Heart right ventricle (tissue), 16 donors: ENCODE results near the gene ATP8B2. TPM values are rescaled to one million over a fixed set of nuclear protein-coding genes. Genes with fewer than 3 reads are reported as not detected.

Experiments used
- ATAC-seq, 8 donors: fragments of 200-7000 bp; cut with Tn5 transposase; one replicate each; pipeline ENCODE4 v1.9.1; 2020; ENCODE audit warnings: mild to moderate bottlenecking in 8 of 8, moderate library complexity in 8 of 8, moderate number of reproducible peaks in 1 of 8
- DNase-seq, 2 donors: peaks; one replicate each; pipeline ENCODE4 v3.0.0-alpha.2; 2020
- H3K27ac ChIP-seq, 10 donors: fragments of 200-600 bp; sonication (generic) in 2 of 10; one replicate each; pipeline versions ENCODE4 v1.5.0 to v1.8.0; 2020 to 2022; ENCODE audit warnings: mild to moderate bottlenecking in 3 of 10
- H3K27me3 ChIP-seq, 7 donors: fragments of 200-600 bp; one replicate each; pipeline ENCODE4 v1.8.0; 2021 to 2022; ENCODE audit warnings: mild to moderate bottlenecking in 2 of 7
- H3K36me3 ChIP-seq, 9 donors: fragments of 200-600 bp; sonication (generic) in 1 of 9; one replicate each; pipeline versions ENCODE4 v1.5.0 to v1.8.0; 2020 to 2022; ENCODE audit warnings: mild to moderate bottlenecking in 2 of 9
- H3K4me1 ChIP-seq, 9 donors: fragments of 200-600 bp; sonication (generic) in 1 of 9; one replicate each; pipeline versions ENCODE4 v1.5.0 to v1.8.0; 2020 to 2022; ENCODE audit warnings: mild to moderate bottlenecking in 4 of 9
- H3K4me3 ChIP-seq, 10 donors: fragments of 200-600 bp; sonication (generic) in 2 of 10; one replicate each; pipeline versions ENCODE4 v1.5.0 to v1.8.0; 2020 to 2022; ENCODE audit warnings: mild to moderate bottlenecking in 7 of 10, moderate library complexity in 2 of 10
- H3K9me3 ChIP-seq, 11 donors: fragments of 200-600 bp in 10 of 11; sonication (generic) in 2 of 11; one replicate each; pipeline versions ENCODE4 v1.5.0 to v1.8.0; 2013 to 2022; ENCODE audit warnings: mild to moderate bottlenecking in 2 of 11, control low read depth in 1 of 11, moderate library complexity in 1 of 11
- CTCF ChIP-seq, 9 donors: fragments of 200-600 bp; sonication (generic) in 2 of 9; IDR thresholded peaks; one replicate each; pipeline versions ENCODE4 v1.5.0 to v1.8.0; 2021 to 2022; ENCODE audit warnings: antibody characterized with exemption in 9 of 9, mild to moderate bottlenecking in 5 of 9, moderate library complexity in 1 of 9
- WGBS, 2 donors: extraction: QIAGEN DNeasy Blood & Tissue Kit; methylation state at CpG; one replicate each; pipeline ENCODE4 v1.1.7; 2013; ENCODE audit warnings: inconsistent platforms in 1 of 2; 5-methylcytosine and 5-hydroxymethylcytosine counted together
- intact Hi-C, 10 donors: fragments of 100-400 bp; cut with DNase I; formaldehyde crosslinking; loops; one replicate each; pipeline versions ENCODE4 v1.11.1 to v1.14.2; 2022
- polyA plus RNA-seq, 2 donors: library from polyadenylated mRNA; stranded (reverse); fragments of 200-250 nt; gene quantifications; one replicate each; pipeline ENCODE4 v1.2.3, GENCODE V29; 2013
- total RNA-seq, 10 donors: library from RNA; stranded (reverse); fragmentation: NEBNext Ultra II Directional in 3 of 10; extraction: Animal tissue kit (Norgen Biotek cat#: 25700) in 3 of 10; gene quantifications; one replicate each; pipeline versions ENCODE4 v1.2.1 to v1.2.4, GENCODE V29; 2021 to 2023
- donor health status: Arrhythmogenic right ventricular cardiomyopathy.
- donor health status: ischemic (EF 13 %, LVEDD 7.1; RV severe dilation, severe dysfunction).
- donor health status: healthy with polysubstance abuse.
- donor health status: DM: no; HTN: yes; CAD: no.
- donor health status: DM: no; HTN: no; CAD: no.
- donor health status: ischemic (EF 25% LVEDD 6.9; RV normal size, moderate dysfunction).
- donor health status: ischemic (EF 25% LVEDD 5.7; RV mildly dilated, moderate dysfunction).
- donor health status: healthy.
- donor health status: DM: yes; HTN: yes; CAD: no.
- donor health status: Ischemic cardiomyopathy.
- donor health status: ischemic (EF 35%, LVEDD 5.7; RV mildly dilated, moderate dysfunction).
- donor health status: nonischemic (EF 11% LVEDD 7.7; RV severe dilation, severe dysfunction).
- donor health status: DM: yes; HTN: yes; CAD: no.
- donor health status: PGD.
- donor health status: ischemic (EF 29% LVEDD 5.4; RV normal size, mild dysfunction).
- donor health status: nonischemic (EF 23%, LVEDD 6.1; RV moderate dilation, normal function).

Gene ATP8B2
- total and polyA plus RNA-seq, 12 donors: 8.0 to 17.3 (median 13.3) TPM

GRCh38 chr1:154344977-154345837 lies 19.9 kb downstream of the ATP8B2 start:
- Histone ChIP-seq H3K27ac (peak overlapping the region in 1 of 10 donors; percentile 40), H3K4me1 (peaks cover 0 to 37% (median 0%) of the 10 kb centered on the region in 9 donors), H3K27me3 (no peaks in the 10 kb centered on the region), H3K4me3 (peak overlapping the region in 1 of 10 donors; percentile 28), H3K36me3 (peaks cover 4 to 97% (median 73%) of the 10 kb centered on the region in 9 donors), H3K9me3 (no peaks in the 10 kb centered on the region)
- TF ChIP-seq CTCF (IDR thresholded peaks at IDR 0.05): peak; percentile 4 to 66 (median 46)
- 87 to 88% methylated on average over 12 of the region's 12 CpGs for WGBS, 2 donors
- DNase-seq (no peak), ATAC-seq (no peak)
- intact Hi-C loops: loop anchor here in 1 of 10 donors (10.0 kb wide), 1 partner anchor 100 kb away; no protein-coding TSS in a partner anchor

GRCh38 chr1:154346276-154346917 lies 21.1 kb downstream of the ATP8B2 start:
- intact Hi-C loops: loop anchor here in 1 of 10 donors (10.0 kb wide), 1 partner anchor 98 kb away; no protein-coding TSS in a partner anchor
- Histone ChIP-seq H3K36me3 (peaks cover 4 to 85% (median 62%) of the 10 kb centered on the region in 9 donors), H3K4me3 (no peak overlapping the region), H3K27ac (no peak overlapping the region), H3K27me3 (no peaks in the 10 kb centered on the region), H3K9me3 (no peaks in the 10 kb centered on the region), H3K4me1 (peaks cover 0 to 37% (median 0%) of the 10 kb centered on the region in 9 donors)
- no peak for ATAC-seq
- 94% methylated on average over 15 of the region's 15 CpGs for WGBS, 2 donors
- no peak for DNase-seq
- TF ChIP-seq CTCF (IDR thresholded peaks at IDR 0.05): no peak

GRCh38 chr1:154347961-154348360 lies 22.6 kb downstream of the ATP8B2 start:
- 76 to 81% methylated on average over 3 of the region's 3 CpGs for WGBS, 2 donors
- H3K27me3 ChIP-seq: peaks cover 0 to 14% (median 0%) of the 10 kb centered on the region in 7 donors
- no peaks in the 10 kb centered on the region for H3K9me3 ChIP-seq
- peaks cover 4 to 70% (median 47%) of the 10 kb centered on the region in 9 donors for H3K36me3 ChIP-seq
- H3K4me1 ChIP-seq: peaks cover 4 to 38% (median 11%) of the 10 kb centered on the region in 9 donors
- intact Hi-C loops: loop anchor here in 1 of 10 donors (10.0 kb wide), 1 partner anchor 97 kb away; no protein-coding TSS in a partner anchor
- no peak for DNase-seq
- TF ChIP-seq CTCF (IDR thresholded peaks at IDR 0.05): no peak
- no peak overlapping the region for H3K4me3 ChIP-seq
- H3K27ac ChIP-seq: no peak overlapping the region
- ATAC-seq: no peak

GRCh38 chr1:154348429-154349076 lies 23.2 kb downstream of the ATP8B2 start:
- Histone ChIP-seq H3K4me3 (no peak overlapping the region), H3K9me3 (no peaks in the 10 kb centered on the region), H3K27me3 (peaks cover 0 to 14% (median 0%) of the 10 kb centered on the region in 7 donors), H3K4me1 (peaks cover 4 to 42% (median 17%) of the 10 kb centered on the region in 9 donors), H3K36me3 (peaks cover 4 to 64% (median 41%) of the 10 kb centered on the region in 9 donors), H3K27ac (peak overlapping the region in 1 of 10 donors; percentile 36)
- ATAC-seq (peak in 2 of 8 donors; percentile 14 to 16), DNase-seq (no peak)
- 91 to 93% methylated on average over 27 of the region's 27 CpGs for WGBS, 2 donors
- intact Hi-C loops: loop anchor here in 1 of 10 donors (10.0 kb wide), 1 partner anchor 96 kb away; no protein-coding TSS in a partner anchor
- TF ChIP-seq CTCF (IDR thresholded peaks at IDR 0.05): no peak
